Lower leg skin (tissue), 3 donors: ENCODE measurements around the gene PSMD8.
"Not testable (repeated sequence)": the region's sequence is repeated elsewhere in the genome, so short reads cannot be mapped to it uniquely, and the experiment has no call there.

Experiments
- CTCF ChIP-seq, 3 donors: fragments of 450-650 bp; IDR thresholded peaks; one replicate each; pipeline ENCODE4 v1.5.1; 2016; ENCODE audit warnings: antibody characterized with exemption in 3 of 3, mild to moderate bottlenecking in 3 of 3, moderate library complexity in 2 of 3
- POLR2A ChIP-seq, 2 donors: fragments of 450-650 bp; IDR thresholded peaks; one replicate each; pipeline ENCODE4 v1.6.1; 2016 to 2017; ENCODE audit warnings: antibody characterized with exemption in 2 of 2, mild to moderate bottlenecking in 1 of 2, moderate library complexity in 1 of 2

- TF ChIP-seq CTCF, POLR2A (IDR thresholded peaks at IDR 0.05): not testable (repeated sequence)
These were observed 37.5 kb downstream of the PSMD8 start for GRCh38 chr19:38411898-38412297.
